ENCODE measurements around the gene KCNQ2.

KCNQ2 gene

GRCh38 chr20:63448031-63448430 lies 24.4 kb downstream of the KCNQ2 start:
- Histone ChIP-seq H4K20me1 (no peaks in the 10 kb centered on the region), H3K9me3 (no peaks in the 10 kb centered on the region), H3K4me1 (peaks cover 87% of the 10 kb centered on the region), H3K4me3 (no peak overlapping the region), H3K9ac (no peak overlapping the region), H3K27ac (no peak overlapping the region), H3K4me2 (peak overlapping the region; percentile 89), H3K27me3 (no peaks in the 10 kb centered on the region), H3K36me3 (no peaks in the 10 kb centered on the region)
- no peak for TF ChIP-seq Cebpa-rat (IDR thresholded peaks at IDR 0.05)

- Histone ChIP-seq H3K4me3 (no peak overlapping the region), H3K27me3 (no peaks in the 10 kb centered on the region), H4K20me1 (no peaks in the 10 kb centered on the region), H3K27ac (0 out of 2 replicates have a peak overlapping the region, but pooled peaks have one; percentile 60), H3K36me3 (no peaks in the 10 kb centered on the region), H3K4me2 (peak overlapping the region; percentile 89), H3K4me1 (peaks cover 85% of the 10 kb centered on the region), H3K9me3 (no peaks in the 10 kb centered on the region), H3K9ac (peak overlapping the region; percentile 34; the same call in 1 of the 2 replicates)
- TF ChIP-seq Cebpa-rat (IDR thresholded peaks at IDR 0.05) = no peak
These were observed 25.1 kb downstream of the KCNQ2 start for GRCh38 chr20:63447320-63447719.

GRCh38 chr20:63446216-63447024 lies 26.0 kb downstream of the KCNQ2 start:
- 0 out of 2 replicates have a peak overlapping the region, but pooled peaks have one; percentile 44 for H3K4me3 ChIP-seq
- H3K4me2 ChIP-seq = peak overlapping the region; percentile 89
- H3K9me3 ChIP-seq = no peaks in the 10 kb centered on the region
- TF ChIP-seq Cebpa-rat (IDR thresholded peaks at IDR 0.05) = no peak
- peaks cover 85% of the 10 kb centered on the region for H3K4me1 ChIP-seq
- H4K20me1 ChIP-seq = peaks cover 6% of the 10 kb centered on the region
- H3K27ac ChIP-seq = peak overlapping the region; percentile 60
- no peaks in the 10 kb centered on the region for H3K36me3 ChIP-seq
- no peaks in the 10 kb centered on the region for H3K27me3 ChIP-seq
- peak overlapping the region; percentile 40; the same call in 1 of the 2 replicates for H3K9ac ChIP-seq

- peaks cover 17% of the 10 kb centered on the region for H4K20me1 ChIP-seq
- TF ChIP-seq Cebpa-rat (IDR thresholded peaks at IDR 0.05) = no peak
- H3K27me3 ChIP-seq = no peaks in the 10 kb centered on the region
- peak overlapping the region; percentile 60 for H3K27ac ChIP-seq
- no peaks in the 10 kb centered on the region for H3K36me3 ChIP-seq
- H3K4me2 ChIP-seq = peak overlapping the region; percentile 89
- no peaks in the 10 kb centered on the region for H3K9me3 ChIP-seq
- H3K4me3 ChIP-seq = peak overlapping the region; percentile 49
- peak overlapping the region; percentile 40 for H3K9ac ChIP-seq
- H3K4me1 ChIP-seq = peaks cover 86% of the 10 kb centered on the region
These were observed 27.2 kb downstream of the KCNQ2 start for GRCh38 chr20:63445075-63445734.

GRCh38 chr20:63444548-63444947 lies 27.9 kb downstream of the KCNQ2 start:
- Histone ChIP-seq H3K4me1 (peaks cover 91% of the 10 kb centered on the region), H3K4me2 (peak overlapping the region; percentile 89), H3K9ac (peak overlapping the region; percentile 40), H3K4me3 (peak overlapping the region; percentile 49), H3K27me3 (no peaks in the 10 kb centered on the region), H3K9me3 (no peaks in the 10 kb centered on the region), H3K27ac (peak overlapping the region; percentile 60), H3K36me3 (no peaks in the 10 kb centered on the region), H4K20me1 (peaks cover 24% of the 10 kb centered on the region)
- TF ChIP-seq Cebpa-rat (IDR thresholded peaks at IDR 0.05) = no peak

- H3K4me2 ChIP-seq = peak overlapping the region; percentile 89
- no peak overlapping the region; the same call in 1 of the 2 replicates for H3K4me3 ChIP-seq
- no peak overlapping the region for H3K9ac ChIP-seq
- H3K36me3 ChIP-seq = no peaks in the 10 kb centered on the region
- H4K20me1 ChIP-seq = peaks cover 31% of the 10 kb centered on the region
- H3K4me1 ChIP-seq = peaks cover 93% of the 10 kb centered on the region
- peak overlapping the region; percentile 60; the same call in 1 of the 2 replicates for H3K27ac ChIP-seq
- no peak for TF ChIP-seq Cebpa-rat (IDR thresholded peaks at IDR 0.05)
- H3K9me3 ChIP-seq = no peaks in the 10 kb centered on the region
- H3K27me3 ChIP-seq = no peaks in the 10 kb centered on the region
These were observed 28.7 kb downstream of the KCNQ2 start for GRCh38 chr20:63443606-63444395.

GRCh38 chr20:63442100-63442493 lies 30.4 kb downstream of the KCNQ2 start:
- H3K4me2 ChIP-seq = peak overlapping the region; percentile 93
- peaks cover 92% of the 10 kb centered on the region for H3K4me1 ChIP-seq
- peak overlapping the region; percentile 70 for H3K27ac ChIP-seq

GRCh38 chr20:63441136-63442099 lies 31.0 kb downstream of the KCNQ2 start:
- Histone ChIP-seq H3K4me2 (peak overlapping the region; percentile 93), H3K4me1 (peaks cover 92% of the 10 kb centered on the region), H3K9me3 (no peaks in the 10 kb centered on the region), H3K27me3 (no peaks in the 10 kb centered on the region), H3K27ac (peak overlapping the region; percentile 70), H4K20me1 (peaks cover 31% of the 10 kb centered on the region), H3K36me3 (no peaks in the 10 kb centered on the region), H3K9ac (peak overlapping the region; percentile 44; the same call in 1 of the 2 replicates), H3K4me3 (peak overlapping the region; percentile 11; the same call in 1 of the 2 replicates)
- no peak for TF ChIP-seq Cebpa-rat (IDR thresholded peaks at IDR 0.05)

More at GRCh38 chr20:63442100-63442493, 30.4 kb downstream of the KCNQ2 start:
- peak overlapping the region; percentile 44; the same call in 1 of the 2 replicates for H3K9ac ChIP-seq
- no peaks in the 10 kb centered on the region for H3K9me3 ChIP-seq
- no peaks in the 10 kb centered on the region for H3K27me3 ChIP-seq
- no peak for TF ChIP-seq Cebpa-rat (IDR thresholded peaks at IDR 0.05)
- no peaks in the 10 kb centered on the region for H3K36me3 ChIP-seq
- no peak overlapping the region for H3K4me3 ChIP-seq
- peaks cover 31% of the 10 kb centered on the region for H4K20me1 ChIP-seq

All from BLaER1 (cell line).